ENCODE measurements around the gene ZBTB42.

The ZBTB42 gene

GRCh38 chr14:104798300-104799243 is 2.3 kb upstream of the ZBTB42 start:
- Histone ChIP-seq H3K36me3 (ENCODE audit: insufficient read depth, low read length) (no peaks in the 10 kb centered on the region), H3K79me2 (ENCODE audit: control insufficient read depth, insufficient read depth, low read length, unreplicated experiment) (peaks cover 16% of the 10 kb centered on the region), H3K27ac (ENCODE audit: low read depth, low read length) (no peak overlapping the region), H3K4me1 (ENCODE audit: control insufficient read depth, insufficient read depth, low read length, unreplicated experiment) (peaks cover 34% of the 10 kb centered on the region), H2AFZ (ENCODE audit: low read length, unreplicated experiment) (no peak overlapping the region), H3K4me3 (ENCODE audit: low read depth, low read length) (no peak overlapping the region), H3K27me3 (ENCODE audit: insufficient read depth, low read length) (no peaks in the 10 kb centered on the region)

- H3K27me3 ChIP-seq (ENCODE audit: insufficient read depth, low read length), result no peaks in the 10 kb centered on the region
- no peak overlapping the region for H3K27ac ChIP-seq (ENCODE audit: low read depth, low read length)
- H3K36me3 ChIP-seq (ENCODE audit: insufficient read depth, low read length), result no peaks in the 10 kb centered on the region
- H3K79me2 ChIP-seq (ENCODE audit: control insufficient read depth, insufficient read depth, low read length, unreplicated experiment), result peaks cover 8% of the 10 kb centered on the region
- peaks cover 27% of the 10 kb centered on the region for H3K4me1 ChIP-seq (ENCODE audit: control insufficient read depth, insufficient read depth, low read length, unreplicated experiment)
- peak overlapping the region; percentile 74; the same call in 1 of the 2 replicates for H3K4me3 ChIP-seq (ENCODE audit: low read depth, low read length)
- no peak overlapping the region for H2AFZ ChIP-seq (ENCODE audit: low read length, unreplicated experiment)
These were observed 1.5 kb upstream of the ZBTB42 start for GRCh38 chr14:104799244-104800014.

GRCh38 chr14:104800015-104800770 is 708 bp upstream of the ZBTB42 start:
- peak overlapping the region; percentile 75 for H3K4me3 ChIP-seq (ENCODE audit: low read depth, low read length)
- H3K79me2 ChIP-seq (ENCODE audit: control insufficient read depth, insufficient read depth, low read length, unreplicated experiment), result no peaks in the 10 kb centered on the region
- no peak overlapping the region for H3K27ac ChIP-seq (ENCODE audit: low read depth, low read length)
- no peaks in the 10 kb centered on the region for H3K27me3 ChIP-seq (ENCODE audit: insufficient read depth, low read length)
- peak overlapping the region; percentile 51 for H2AFZ ChIP-seq (ENCODE audit: low read length, unreplicated experiment)
- H3K36me3 ChIP-seq (ENCODE audit: insufficient read depth, low read length), result no peaks in the 10 kb centered on the region
- H3K4me1 ChIP-seq (ENCODE audit: control insufficient read depth, insufficient read depth, low read length, unreplicated experiment), result peaks cover 31% of the 10 kb centered on the region

- Histone ChIP-seq H3K27me3 (ENCODE audit: insufficient read depth, low read length) (no peaks in the 10 kb centered on the region), H3K79me2 (ENCODE audit: control insufficient read depth, insufficient read depth, low read length, unreplicated experiment) (no peaks in the 10 kb centered on the region), H3K4me1 (ENCODE audit: control insufficient read depth, insufficient read depth, low read length, unreplicated experiment) (peaks cover 35% of the 10 kb centered on the region), H3K4me3 (ENCODE audit: low read depth, low read length) (peak overlapping the region; percentile 75), H3K36me3 (ENCODE audit: insufficient read depth, low read length) (no peaks in the 10 kb centered on the region), H3K27ac (ENCODE audit: low read depth, low read length) (no peak overlapping the region), H2AFZ (ENCODE audit: low read length, unreplicated experiment) (no peak overlapping the region)
These were observed 856 bp downstream of the ZBTB42 start for GRCh38 chr14:104801520-104802393.

GRCh38 chr14:104802394-104803184 is 1.7 kb downstream of the ZBTB42 start:
- Histone ChIP-seq H3K27me3 (ENCODE audit: insufficient read depth, low read length) (no peaks in the 10 kb centered on the region), H2AFZ (ENCODE audit: low read length, unreplicated experiment) (no peak overlapping the region), H3K4me3 (ENCODE audit: low read depth, low read length) (no peak overlapping the region; the same call in 1 of the 2 replicates), H3K79me2 (ENCODE audit: control insufficient read depth, insufficient read depth, low read length, unreplicated experiment) (no peaks in the 10 kb centered on the region), H3K4me1 (ENCODE audit: control insufficient read depth, insufficient read depth, low read length, unreplicated experiment) (peaks cover 35% of the 10 kb centered on the region), H3K27ac (ENCODE audit: low read depth, low read length) (no peak overlapping the region), H3K36me3 (ENCODE audit: insufficient read depth, low read length) (no peaks in the 10 kb centered on the region)

GRCh38 chr14:104803280-104803911 is 2.5 kb downstream of the ZBTB42 start:
- no peak overlapping the region for H3K27ac ChIP-seq (ENCODE audit: low read depth, low read length)
- H3K27me3 ChIP-seq (ENCODE audit: insufficient read depth, low read length), result no peaks in the 10 kb centered on the region
- no peak overlapping the region for H2AFZ ChIP-seq (ENCODE audit: low read length, unreplicated experiment)
- H3K4me3 ChIP-seq (ENCODE audit: low read depth, low read length), result no peak overlapping the region
- peaks cover 32% of the 10 kb centered on the region for H3K4me1 ChIP-seq (ENCODE audit: control insufficient read depth, insufficient read depth, low read length, unreplicated experiment)
- no peaks in the 10 kb centered on the region for H3K36me3 ChIP-seq (ENCODE audit: insufficient read depth, low read length)
- H3K79me2 ChIP-seq (ENCODE audit: control insufficient read depth, insufficient read depth, low read length, unreplicated experiment), result no peaks in the 10 kb centered on the region

- H3K4me1 ChIP-seq (ENCODE audit: control insufficient read depth, insufficient read depth, low read length, unreplicated experiment), result peaks cover 32% of the 10 kb centered on the region
- no peak overlapping the region for H3K27ac ChIP-seq (ENCODE audit: low read depth, low read length)
These were observed 3.1 kb downstream of the ZBTB42 start for GRCh38 chr14:104803912-104804410.

GRCh38 chr14:104804481-104805325 is 3.8 kb downstream of the ZBTB42 start:
- no peak overlapping the region for H2AFZ ChIP-seq (ENCODE audit: low read length, unreplicated experiment)
- H3K36me3 ChIP-seq (ENCODE audit: insufficient read depth, low read length), result no peaks in the 10 kb centered on the region
- H3K79me2 ChIP-seq (ENCODE audit: control insufficient read depth, insufficient read depth, low read length, unreplicated experiment), result no peaks in the 10 kb centered on the region
- peaks cover 25% of the 10 kb centered on the region for H3K4me1 ChIP-seq (ENCODE audit: control insufficient read depth, insufficient read depth, low read length, unreplicated experiment)
- no peak overlapping the region for H3K4me3 ChIP-seq (ENCODE audit: low read depth, low read length)
- no peak overlapping the region for H3K27ac ChIP-seq (ENCODE audit: low read depth, low read length)
- no peaks in the 10 kb centered on the region for H3K27me3 ChIP-seq (ENCODE audit: insufficient read depth, low read length)

More at GRCh38 chr14:104803912-104804410, 3.1 kb downstream of the ZBTB42 start:
- Histone ChIP-seq H3K36me3 (ENCODE audit: insufficient read depth, low read length) (no peaks in the 10 kb centered on the region), H3K79me2 (ENCODE audit: control insufficient read depth, insufficient read depth, low read length, unreplicated experiment) (no peaks in the 10 kb centered on the region), H3K27me3 (ENCODE audit: insufficient read depth, low read length) (no peaks in the 10 kb centered on the region), H3K4me3 (ENCODE audit: low read depth, low read length) (no peak overlapping the region), H2AFZ (ENCODE audit: low read length, unreplicated experiment) (no peak overlapping the region)
